ENCODE data around the gene PACSIN3. TPM values are rescaled to one million over a fixed set of nuclear protein-coding genes. Genes with fewer than 3 reads are reported as not detected.

PACSIN3 gene
- total and polyA plus RNA-seq, 2 of the 8 experiments (the other 6 are each of a cell fraction or from before 2014, with no cell fraction given), result 23.8 to 47.2 TPM

GRCh38 chr11:47233051-47233450, 46.8 kb upstream of the PACSIN3 start:
- TF ChIP-seq BACH1 (IDR thresholded peaks at IDR 0.05; ENCODE audit: low read length) (no peak), EP300 (IDR thresholded peaks at IDR 0.05; ENCODE audit: borderline replicate concordance in 1 of 2, low read depth in 2 of 2, low read length in 2 of 2) (no peak), ASH2L (IDR thresholded peaks at IDR 0.05; ENCODE audit: low read length) (no peak), ATF2 (IDR thresholded peaks at IDR 0.05; ENCODE audit: low read length) (no peak), TAF1 (IDR thresholded peaks at IDR 0.05; ENCODE audit: low read depth, low read length) (no peak), GABPA (IDR thresholded peaks at IDR 0.05; ENCODE audit: borderline replicate concordance, insufficient read depth, low read length) (no peak)
- TF ChIP-seq, protein P1, sequence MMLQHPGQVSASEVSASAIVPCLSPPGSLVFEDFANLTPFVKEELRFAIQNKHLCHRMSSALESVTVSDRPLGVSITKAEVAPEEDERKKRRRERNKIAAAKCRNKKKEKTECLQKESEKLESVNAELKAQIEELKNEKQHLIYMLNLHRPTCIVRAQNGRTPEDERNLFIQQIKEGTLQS (IDR thresholded peaks at IDR 0.05; ENCODE audit: insufficient read depth, low read depth, low read length), result no peak
- H3K14ac ChIP-seq (ENCODE audit: insufficient read length), result no peak overlapping the region
- ChIA-PET CTCF (ENCODE audit: partially characterized antibody) (interaction anchor here (0.7 to 11.4 kb wide), 23 partner anchors 9 to 1419 kb away, joined by 3 to 107 read pairs (median 4); partner anchors contain the start of genes ACP2, ARFGAP2, DDB2 and NR1H3), POLR2A (ENCODE audit: partially characterized antibody) (interaction anchor here (0.7 to 11.9 kb wide), 8 partner anchors 10 to 71 kb away, joined by 3 to 138 read pairs (median 8); partner anchors contain the start of genes ACP2, DDB2 and NR1H3)
- no peak overlapping the region for H3K27ac ChIP-seq (ENCODE audit: low read depth, low read length)
- no peak overlapping the region for H2BK20ac ChIP-seq (ENCODE audit: low read length)
- H3K4me1 ChIP-seq (replicated peaks in 1 of 4; ENCODE audit: control insufficient read depth in 3 of 4, insufficient read depth in 4 of 4, low read length in 3 of 4), result 0 out of 7 replicates have a peak, but pooled peaks cover 0 to 2% (median 0%) of the 10 kb centered on the region in 4 experiments
- H3K4me2 ChIP-seq (ENCODE audit: insufficient read depth in 1 of 2, low read depth in 2 of 2, low read length in 2 of 2), result no peak overlapping the region
- H2BK5ac ChIP-seq (ENCODE audit: low read depth, low read length), result no peak overlapping the region
- peaks cover 0 to 5% of the 10 kb centered on the region in 2 experiments for H4K20me1 ChIP-seq (replicated peaks in 1 of 2; ENCODE audit: control insufficient read depth in 1 of 2, insufficient read depth in 2 of 2, low read length in 2 of 2)
- no peaks in the 10 kb centered on the region for H3K9me3 ChIP-seq (ENCODE audit: insufficient read depth in 2 of 2, low read depth in 1 of 2, low read length in 1 of 2)
- H3K4ac ChIP-seq (replicated peaks; ENCODE audit: insufficient read length, low read depth, low read length), result no peak overlapping the region
- no peak overlapping the region for H3K4me3 ChIP-seq (ENCODE audit: extremely low read depth in 1 of 4, insufficient read depth in 2 of 4, low read depth in 3 of 4, low read length in 4 of 4)
- no peak overlapping the region for H3K18ac ChIP-seq (ENCODE audit: extremely low read depth, low read length)
- H2AFZ ChIP-seq (ENCODE audit: low read length), result no peak overlapping the region
- no peak overlapping the region for H3K56ac ChIP-seq (replicated peaks; ENCODE audit: insufficient read length, low read depth, low read length)
- H4K91ac ChIP-seq (replicated peaks; ENCODE audit: insufficient read length, low read length), result no peak overlapping the region
- no peaks in the 10 kb centered on the region for H3K27me3 ChIP-seq (replicated peaks in 1 of 4; ENCODE audit: control insufficient read depth in 3 of 4, extremely low read depth in 1 of 4, insufficient read depth in 3 of 4, low read length in 3 of 4)
- no peak overlapping the region for H2BK120ac ChIP-seq (replicated peaks; ENCODE audit: low read depth, low read length)
- H2AK5ac ChIP-seq (ENCODE audit: low read depth, low read length), result no peak overlapping the region
- H3K36me3 ChIP-seq (ENCODE audit: control insufficient read depth in 2 of 4, insufficient read depth in 4 of 4, low read length in 3 of 4), result peaks cover 6 to 27% (median 24%) of the 10 kb centered on the region in 4 experiments; a peak in 7 of 8 replicates
- no peak overlapping the region for H2BK15ac ChIP-seq (ENCODE audit: low read length)
- WGBS, 2 experiments (ENCODE audit: extremely low coverage in 1 of 2, insufficient coverage in 1 of 2, insufficient read length in 1 of 2, insufficient replicate concordance in 2 of 2, low coverage in 1 of 2, low lambda C conversion rate in 2 of 2, missing lambda C conversion rate in 1 of 2), result 95% methylated on average over 4 of the region's 4 CpGs; no CpG with 5 or more reads in 1 of the 2 experiments
- no peak overlapping the region for H4K5ac ChIP-seq (ENCODE audit: insufficient read length, low read depth, low read length)
- FAIRE-seq (no peak), DNase-seq (ENCODE audit: low read depth in 1 of 2, low spot score in 2 of 2) (no peak)
- H3K79me2 ChIP-seq (ENCODE audit: control insufficient read depth in 1 of 2, insufficient read depth in 2 of 2, low read length in 2 of 2), result no peaks in the 10 kb centered on the region
- no peak overlapping the region for H3K23ac ChIP-seq (ENCODE audit: insufficient read length)
- H3K23me2 ChIP-seq (ENCODE audit: low read depth, low read length), result no peaks in the 10 kb centered on the region
- no peak overlapping the region for H4K8ac ChIP-seq (ENCODE audit: extremely low read depth, insufficient read depth, low read length)
- no peak overlapping the region for H2BK12ac ChIP-seq (ENCODE audit: low read depth, low read length)
- no peak overlapping the region for H3K9ac ChIP-seq (replicated peaks in 1 of 4; ENCODE audit: extremely low read depth in 1 of 4, low read depth in 3 of 4, low read length in 3 of 4)
- no peaks in the 10 kb centered on the region; the same call in 1 of the 2 replicates for H3K79me1 ChIP-seq (ENCODE audit: low read depth, low read length)
